DMS53 treated with DMSO at 0.1 percent for 48 hours (cell line): Measurements from ENCODE around the gene KDM2A.

Source experiments
- DNase-seq: peaks from one replicate; lab custom pipeline; 2025; ENCODE audit not compliant: unreplicated experiment; lab: John Stamatoyannopoulos, UW

Gene KDM2A

DNA sequence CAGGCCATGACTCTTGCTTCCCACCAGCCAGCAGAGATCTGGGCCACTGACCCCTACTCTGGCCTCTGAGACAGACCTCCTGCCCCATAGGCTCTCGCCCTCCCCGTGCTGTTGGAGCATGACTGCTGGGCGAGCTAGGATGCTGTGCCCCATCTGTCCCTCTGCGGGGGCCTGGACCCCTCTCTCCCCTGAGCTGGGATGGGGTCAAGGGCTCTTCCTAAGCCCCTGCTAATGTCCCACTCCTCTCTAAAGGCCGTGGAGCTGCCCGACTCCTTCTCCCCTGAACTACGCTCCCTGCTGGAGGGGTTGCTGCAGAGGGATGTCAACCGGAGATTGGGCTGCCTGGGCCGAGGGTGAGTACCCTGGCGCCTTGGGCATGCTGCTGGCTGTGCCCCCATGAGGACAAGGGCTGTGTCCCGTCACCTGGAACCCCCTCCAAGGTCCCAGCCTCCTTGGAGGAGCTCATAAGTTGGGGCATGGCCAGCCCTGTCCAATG, 163.9 kb downstream of the KDM2A start:
- DNase-seq: no peak

DNA sequence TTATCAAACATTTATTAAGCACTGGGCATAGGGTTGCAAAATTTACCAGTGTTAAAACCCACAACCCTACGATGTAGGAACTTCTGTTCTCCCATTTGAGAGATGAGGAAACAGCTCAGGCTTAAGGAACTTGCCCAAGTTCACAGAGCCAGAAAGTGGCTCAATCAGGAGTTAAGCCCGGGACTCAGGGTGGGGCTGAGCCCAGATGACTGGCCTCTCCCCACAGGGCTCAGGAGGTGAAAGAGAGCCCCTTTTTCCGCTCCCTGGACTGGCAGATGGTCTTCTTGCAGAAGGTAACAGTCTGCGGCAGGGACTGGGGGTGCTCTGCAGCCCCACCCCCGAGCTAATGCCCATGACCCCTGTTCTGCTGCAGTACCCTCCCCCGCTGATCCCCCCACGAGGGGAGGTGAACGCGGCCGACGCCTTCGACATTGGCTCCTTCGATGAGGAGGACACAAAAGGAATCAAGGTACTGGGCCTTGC, 164.5 kb downstream of the KDM2A start:
- no peak for DNase-seq

DNA sequence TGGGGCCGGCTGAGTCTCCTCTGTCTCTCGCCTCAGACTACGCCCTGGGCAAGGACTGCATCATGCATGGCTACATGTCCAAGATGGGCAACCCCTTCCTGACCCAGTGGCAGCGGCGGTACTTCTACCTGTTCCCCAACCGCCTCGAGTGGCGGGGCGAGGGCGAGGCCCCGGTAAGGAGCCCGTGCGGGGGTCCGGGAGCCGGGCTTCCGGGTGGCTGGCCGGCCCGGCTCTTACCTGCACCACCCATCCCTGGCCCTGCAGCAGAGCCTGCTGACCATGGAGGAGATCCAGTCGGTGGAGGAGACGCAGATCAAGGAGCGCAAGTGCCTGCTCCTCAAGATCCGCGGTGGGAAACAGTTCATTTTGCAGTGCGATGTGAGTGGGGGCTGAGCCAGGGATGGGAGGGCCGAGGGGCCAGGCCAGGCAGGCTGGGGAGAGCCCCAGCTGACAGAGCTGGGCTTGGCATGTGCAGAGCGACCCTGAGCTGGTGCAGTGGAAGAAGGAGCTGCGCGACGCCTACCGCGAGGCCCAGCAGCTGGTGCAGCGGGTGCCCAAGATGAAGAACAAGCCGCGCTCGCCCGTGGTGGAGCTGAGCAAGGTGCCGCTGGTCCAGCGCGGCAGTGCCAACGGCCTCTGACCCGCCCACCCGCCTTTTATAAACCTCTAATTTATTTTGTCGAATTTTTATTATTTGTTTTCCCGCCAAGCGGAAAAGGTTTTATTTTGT, 165.9 kb downstream of the KDM2A start:
- no peak for DNase-seq

DNA sequence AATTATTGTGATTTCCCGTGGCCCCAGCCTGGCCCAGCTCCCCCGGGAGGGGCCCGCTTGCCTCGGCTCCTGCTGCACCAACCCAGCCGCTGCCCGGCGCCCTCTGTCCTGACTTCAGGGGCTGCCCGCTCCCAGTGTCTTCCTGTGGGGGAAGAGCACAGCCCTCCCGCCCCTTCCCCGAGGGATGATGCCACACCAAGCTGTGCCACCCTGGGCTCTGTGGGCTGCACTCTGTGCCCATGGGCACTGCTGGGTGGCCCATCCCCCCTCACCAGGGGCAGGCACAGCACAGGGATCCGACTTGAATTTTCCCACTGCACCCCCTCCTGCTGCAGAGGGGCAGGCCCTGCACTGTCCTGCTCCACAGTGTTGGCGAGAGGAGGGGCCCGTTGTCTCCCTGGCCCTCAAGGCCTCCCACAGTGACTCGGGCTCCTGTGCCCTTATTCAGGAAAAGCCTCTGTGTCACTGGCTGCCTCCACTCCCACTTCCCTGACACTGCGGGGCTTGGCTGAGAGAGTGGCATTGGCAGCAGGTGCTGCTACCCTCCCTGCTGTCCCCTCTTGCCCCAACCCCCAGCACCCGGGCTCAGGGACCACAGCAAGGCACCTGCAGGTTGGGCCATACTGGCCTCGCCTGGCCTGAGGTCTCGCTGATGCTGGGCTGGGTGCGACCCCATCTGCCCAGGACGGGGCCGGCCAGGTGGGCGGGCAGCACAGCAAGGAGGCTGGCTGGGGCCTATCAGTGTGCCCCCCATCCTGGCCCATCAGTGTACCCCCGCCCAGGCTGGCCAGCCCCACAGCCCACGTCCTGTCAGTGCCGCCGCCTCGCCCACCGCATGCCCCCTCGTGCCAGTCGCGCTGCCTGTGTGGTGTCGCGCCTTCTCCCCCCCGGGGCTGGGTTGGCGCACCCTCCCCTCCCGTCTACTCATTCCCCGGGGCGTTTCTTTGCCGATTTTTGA, 166.8 kb downstream of the KDM2A start:
- no peak for DNase-seq

DNA sequence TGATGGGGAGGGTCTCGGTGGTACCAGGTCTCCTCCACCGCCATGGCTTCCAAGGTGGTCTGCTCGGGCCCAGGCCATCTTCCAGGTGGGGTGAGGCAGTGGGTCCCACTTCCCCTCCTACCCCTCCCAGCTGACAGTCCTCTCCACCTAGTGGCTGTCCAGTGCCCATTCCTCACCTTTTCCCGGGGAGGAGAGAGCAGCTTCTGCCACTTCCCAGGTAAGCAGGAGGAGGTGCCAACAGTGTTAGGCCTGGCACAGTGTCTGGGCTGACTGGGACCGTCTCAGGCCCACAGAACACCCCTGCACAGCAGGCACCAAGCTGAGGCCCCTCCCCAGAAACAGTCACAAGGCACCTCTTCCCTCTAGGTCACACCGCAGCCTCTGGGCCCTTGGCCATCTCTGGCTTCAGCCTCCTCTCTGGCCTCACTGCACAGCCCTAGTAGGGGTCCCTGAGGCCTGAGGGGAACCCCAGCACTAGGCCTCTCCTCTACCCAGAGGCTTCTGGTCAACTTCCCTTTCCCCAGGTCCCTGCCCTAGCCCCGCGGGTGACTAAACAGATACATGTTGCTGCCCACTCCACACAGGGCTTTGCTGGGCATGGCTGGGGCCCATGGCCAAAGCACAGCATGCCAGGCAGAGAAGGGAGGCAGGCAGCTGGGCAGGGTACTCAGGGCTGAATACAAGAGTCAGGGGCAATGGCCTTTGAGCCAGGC, 167.7 kb downstream of the KDM2A start:
- no peak for DNase-seq

DNA sequence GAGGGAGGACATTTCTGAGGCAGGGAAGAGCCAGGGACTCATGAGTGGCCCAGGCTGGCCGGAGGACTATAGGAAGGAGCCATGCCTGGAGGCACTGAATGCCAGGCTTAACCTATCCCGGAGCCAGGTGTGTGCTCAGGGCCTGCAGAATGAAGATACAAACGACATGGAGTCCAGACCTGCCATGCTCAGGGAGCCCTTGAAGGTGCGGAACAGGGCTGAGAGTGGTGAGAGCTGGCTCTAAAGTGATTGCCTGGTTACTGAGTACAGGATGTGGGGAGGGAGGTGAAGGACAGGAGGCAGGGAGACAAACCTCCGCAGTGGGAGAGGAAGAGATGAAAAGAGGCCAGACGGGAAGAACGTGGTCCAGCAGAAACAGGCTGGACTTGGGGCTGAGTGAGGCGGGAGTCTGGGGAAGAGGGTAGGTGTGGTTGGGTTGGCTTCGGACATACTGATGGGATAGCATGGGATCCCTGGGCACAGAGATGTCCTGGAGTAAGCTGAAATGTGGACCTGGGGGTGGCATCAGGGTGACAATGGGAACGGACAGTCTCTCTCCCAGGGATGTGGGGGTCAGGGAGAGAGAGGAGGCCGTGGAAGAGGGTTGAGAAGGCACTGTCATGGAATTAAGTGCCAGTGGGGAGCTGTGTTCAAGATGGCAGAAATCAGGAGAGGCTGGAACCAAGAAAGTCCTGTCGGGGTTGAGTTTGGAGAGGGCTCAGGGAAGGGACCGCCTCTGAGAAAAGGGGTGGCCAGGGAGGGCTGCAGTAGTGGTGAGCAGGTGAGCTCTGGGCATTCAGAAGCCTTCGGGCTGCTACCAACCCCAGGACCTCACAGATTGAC, 168.5 kb downstream of the KDM2A start:
- DNase-seq: no peak

DNA sequence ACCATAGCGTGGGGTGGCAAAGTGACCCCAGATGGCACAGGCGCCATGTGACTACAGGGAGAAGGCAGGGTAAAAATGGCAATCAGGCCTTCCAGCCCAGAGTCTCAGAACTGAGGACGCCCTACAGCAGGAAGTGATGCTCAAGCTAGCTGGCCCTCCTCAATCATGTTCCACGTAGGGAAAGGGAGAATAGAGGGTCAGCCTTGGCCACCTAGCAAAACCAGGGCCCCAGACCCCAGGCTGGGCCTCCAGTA, 169.1 kb downstream of the KDM2A start:
- no peak for DNase-seq

DNA sequence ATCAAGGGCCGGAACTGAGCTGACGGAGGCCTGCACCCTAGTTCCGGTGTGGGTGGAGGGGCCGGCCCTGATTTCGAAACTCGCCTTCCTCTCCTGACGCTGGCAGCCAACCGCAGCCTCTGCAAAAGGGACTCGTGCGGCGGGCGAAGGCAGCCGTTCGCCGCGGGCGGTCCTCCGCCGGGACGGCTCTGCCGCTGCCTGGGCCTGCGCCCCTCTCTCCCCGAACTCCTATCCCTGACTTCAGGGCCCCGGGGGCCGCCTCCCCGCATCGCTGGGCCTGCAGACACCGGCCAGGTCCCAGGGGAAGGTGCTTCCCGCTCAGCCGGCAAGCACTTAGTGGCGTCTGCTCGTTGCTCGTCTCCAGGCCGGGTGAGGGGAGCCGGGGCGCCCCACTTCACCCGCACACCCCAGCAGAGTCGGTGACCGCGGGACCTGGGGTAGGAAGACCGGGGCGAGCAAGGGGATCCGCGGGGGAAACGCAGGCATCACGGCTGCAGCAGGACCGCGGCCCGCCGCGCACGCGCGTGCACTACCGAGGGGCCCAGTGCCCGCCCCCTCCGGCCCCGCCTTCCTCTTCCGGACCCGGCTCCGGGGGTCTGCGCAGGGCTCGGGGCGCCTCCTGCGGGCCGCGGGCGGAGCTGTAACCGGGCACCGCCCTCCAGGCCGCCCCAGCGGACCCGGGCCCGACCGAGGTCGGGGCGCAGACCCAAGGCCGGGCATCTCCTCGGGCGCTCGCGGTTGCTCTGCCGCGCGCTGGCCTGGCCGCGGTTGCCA, 169.6 kb downstream of the KDM2A start:
- peak; percentile 71 for DNase-seq

DNA sequence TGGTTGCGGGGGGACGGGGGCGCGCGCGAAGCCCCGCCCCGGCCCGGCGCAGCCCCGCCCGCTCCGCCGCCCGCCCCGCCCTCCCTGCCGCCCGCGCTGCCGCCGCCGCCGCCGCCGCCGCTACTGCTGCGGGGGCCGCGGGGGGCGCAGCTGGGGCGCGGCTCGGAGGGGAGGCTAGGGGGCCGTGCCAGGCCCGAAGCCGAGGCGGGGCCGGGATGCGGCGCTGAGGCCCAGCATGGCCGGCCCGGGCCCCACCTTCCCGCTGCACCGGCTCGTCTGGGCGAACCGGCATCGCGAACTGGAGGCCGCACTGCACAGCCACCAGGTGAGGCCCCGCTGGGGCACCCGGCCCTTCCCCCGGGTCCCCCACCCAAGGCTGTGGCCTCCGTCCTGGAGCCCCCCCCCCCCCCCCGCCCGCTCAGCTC, 170.2 kb downstream of the KDM2A start, which contains the start of gene ANKRD13D:
ANKRD13D (plus strand) TSS at position 78 of the 425 bp plus-strand sequence; CDS start at position 236, 158 bp downstream.
- DNase-seq: no peak

DNA sequence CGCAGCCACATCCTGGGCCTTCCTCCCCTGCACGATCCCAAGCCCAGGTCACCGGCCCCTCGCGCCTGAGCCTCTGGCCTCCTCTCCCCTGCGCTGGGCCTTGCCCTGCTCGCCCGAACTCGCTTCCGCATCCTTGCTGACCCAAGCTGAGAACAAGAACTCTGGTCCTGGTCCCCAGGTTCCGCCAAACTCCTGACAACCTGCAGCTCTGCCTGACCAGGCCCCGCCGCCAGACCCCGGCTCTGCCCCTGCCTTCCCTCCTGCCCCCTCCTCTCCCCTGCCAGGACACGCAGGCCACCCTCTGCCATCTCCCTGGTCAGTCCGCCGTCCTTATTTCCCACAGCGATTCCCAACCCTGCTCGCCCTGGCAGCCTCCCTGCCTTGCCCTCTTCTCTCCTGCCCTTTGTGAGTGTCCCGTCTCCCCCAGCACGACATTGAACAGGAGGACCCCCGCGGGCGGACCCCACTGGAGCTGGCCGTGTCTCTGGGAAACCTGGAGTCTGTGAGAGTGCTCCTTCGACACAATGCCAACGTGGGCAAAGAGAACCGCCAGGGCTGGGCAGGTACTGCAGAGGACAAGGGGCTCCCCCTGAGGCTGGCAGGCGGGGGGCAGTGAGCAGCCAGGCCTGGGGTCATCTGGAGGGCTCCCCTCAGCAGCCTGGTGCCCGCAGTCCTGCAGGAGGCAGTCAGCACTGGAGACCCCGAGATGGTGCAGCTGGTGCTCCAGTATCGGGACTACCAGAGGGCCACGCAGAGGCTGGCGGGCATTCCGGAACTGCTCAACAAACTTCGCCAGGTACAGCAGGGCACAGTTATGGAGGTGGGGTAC, 170.8 kb downstream of the KDM2A start:
- no peak for DNase-seq

DNA sequence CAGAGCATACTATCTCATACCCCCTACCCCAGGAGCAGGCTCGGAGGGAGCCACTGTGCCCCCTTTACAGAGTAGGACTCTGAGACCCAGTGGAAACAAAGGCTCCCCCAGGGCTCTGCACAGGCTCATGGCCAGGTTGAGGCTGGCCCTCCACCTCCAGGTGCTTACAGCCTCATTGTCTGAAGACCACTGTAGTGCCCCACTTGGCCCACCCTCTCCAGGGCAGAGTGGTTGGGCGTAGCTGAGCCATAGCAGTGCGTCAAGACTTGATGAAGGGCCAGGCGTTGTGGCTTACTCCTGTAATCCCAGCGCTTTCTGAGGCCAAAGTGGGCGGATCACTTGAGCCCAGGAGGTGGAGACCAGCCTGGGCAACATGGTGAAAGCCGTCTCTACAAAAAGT, 171.7 kb downstream of the KDM2A start:
- no peak for DNase-seq

DNA sequence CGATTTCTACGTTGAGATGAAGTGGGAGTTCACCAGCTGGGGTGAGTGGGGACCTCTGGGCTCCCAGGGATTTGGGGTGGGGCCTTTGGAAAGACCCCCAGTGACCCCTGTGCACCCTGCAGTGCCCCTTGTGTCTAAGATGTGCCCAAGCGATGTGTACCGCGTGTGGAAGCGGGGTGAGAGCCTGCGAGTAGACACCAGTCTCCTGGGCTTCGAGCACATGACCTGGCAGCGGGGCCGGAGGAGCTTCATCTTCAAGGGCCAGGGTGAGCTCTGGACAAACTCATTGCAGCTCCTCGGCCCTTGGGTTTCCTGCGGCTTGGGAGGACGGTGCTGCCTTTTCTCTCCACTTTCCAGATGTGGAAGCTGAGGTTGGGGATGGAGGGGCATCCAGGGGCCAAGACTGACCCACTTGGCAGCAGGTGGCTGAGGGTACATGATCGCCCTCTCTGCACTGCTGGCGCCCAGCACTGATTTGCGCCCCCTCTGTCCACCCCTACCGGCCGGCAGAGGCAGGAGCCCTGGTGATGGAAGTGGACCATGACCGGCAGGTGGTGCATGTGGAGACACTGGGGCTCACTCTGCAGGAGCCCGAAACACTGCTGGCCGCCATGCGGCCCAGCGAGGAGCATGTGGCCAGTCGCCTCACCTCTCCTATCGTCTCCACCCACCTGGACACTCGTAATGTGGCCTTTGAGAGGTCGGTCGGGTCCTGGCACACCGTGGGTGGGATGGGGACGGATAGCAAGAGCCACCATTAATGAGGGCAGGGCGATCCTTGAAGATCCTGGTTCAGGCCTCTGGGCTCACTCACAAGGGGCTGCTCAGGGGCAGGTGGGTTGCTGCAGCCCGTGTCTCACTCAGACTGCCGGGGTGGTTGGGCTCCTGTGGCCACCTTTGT, 172.7 kb downstream of the KDM2A start:
- DNase-seq: no peak

DNA sequence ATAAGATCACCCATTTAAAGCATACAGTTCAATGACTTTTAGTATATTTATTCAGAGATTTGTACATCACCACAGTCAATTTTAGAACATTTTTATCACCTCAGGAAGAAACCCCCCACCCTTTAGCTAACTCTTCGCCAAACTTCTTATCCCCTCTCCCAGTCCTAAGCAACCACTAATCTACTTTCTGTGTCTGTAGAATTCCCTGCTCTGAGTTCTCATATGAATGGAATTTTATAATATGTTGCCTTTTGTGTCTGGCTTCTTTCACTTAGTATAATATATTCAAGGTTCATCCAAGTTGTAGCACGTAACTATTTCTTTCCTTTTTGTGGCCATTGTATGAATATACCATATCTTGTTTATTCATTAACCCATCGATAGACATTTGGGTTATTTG, 173.6 kb downstream of the KDM2A start:
- DNase-seq: no peak

DNA sequence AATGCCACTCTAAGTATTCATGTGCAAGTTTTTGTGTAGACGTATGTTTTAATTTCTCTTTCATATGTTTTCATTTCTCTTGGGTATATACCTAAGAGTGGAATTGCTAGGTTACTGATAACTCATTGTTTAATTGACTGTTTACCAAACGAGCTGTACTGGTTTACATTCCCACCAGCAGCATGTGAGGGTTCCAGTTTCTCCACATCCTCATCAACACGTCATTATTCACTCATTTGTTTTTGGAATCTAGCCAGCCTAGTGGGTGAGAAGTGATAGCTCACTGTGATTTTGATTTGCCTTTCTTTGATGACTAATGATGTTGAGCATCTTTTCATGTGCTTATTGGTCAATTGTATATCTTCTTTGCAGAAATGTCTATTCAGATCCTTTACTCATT, 174.0 kb downstream of the KDM2A start:
- DNase-seq: no peak

DNA sequence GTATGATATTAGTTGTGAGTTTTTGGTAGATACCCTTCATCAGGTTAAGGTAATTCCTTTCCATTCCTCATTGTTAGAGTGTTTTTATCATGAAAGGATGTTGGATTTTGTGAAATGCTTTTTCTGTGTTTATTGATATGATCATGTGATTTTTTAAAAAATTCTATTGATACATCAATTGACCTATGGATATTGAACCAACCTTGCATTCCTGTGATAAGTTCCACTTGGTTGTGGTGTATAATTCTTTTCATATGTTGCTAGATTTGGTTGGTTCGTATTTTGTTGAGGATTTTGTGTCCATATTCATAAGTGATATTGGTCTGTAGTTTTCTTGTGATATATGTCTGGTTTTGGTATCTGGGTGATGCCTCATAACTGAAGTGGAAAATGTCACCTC, 176.8 kb downstream of the KDM2A start:
- DNase-seq: no peak

DNA sequence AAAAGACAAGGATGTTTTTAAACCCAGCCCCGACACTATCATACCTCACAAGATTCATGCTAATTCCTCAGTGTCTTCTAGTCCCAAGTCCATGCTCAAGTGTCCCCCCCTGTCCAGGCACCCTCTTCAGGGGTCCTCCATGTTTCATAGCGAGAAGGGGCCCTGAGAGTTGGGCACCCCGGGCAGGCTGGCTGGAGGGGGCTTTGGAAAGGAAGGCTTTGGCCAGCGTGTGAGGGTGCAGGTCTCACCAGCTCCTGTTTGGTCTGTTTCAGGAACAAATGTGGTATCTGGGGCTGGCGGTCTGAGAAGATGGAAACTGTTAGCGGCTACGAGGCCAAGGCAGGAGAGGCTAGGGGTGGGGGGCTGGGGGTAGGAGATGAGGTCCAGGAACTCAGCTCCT, 179.7 kb downstream of the KDM2A start:
- DNase-seq: no peak

DNA sequence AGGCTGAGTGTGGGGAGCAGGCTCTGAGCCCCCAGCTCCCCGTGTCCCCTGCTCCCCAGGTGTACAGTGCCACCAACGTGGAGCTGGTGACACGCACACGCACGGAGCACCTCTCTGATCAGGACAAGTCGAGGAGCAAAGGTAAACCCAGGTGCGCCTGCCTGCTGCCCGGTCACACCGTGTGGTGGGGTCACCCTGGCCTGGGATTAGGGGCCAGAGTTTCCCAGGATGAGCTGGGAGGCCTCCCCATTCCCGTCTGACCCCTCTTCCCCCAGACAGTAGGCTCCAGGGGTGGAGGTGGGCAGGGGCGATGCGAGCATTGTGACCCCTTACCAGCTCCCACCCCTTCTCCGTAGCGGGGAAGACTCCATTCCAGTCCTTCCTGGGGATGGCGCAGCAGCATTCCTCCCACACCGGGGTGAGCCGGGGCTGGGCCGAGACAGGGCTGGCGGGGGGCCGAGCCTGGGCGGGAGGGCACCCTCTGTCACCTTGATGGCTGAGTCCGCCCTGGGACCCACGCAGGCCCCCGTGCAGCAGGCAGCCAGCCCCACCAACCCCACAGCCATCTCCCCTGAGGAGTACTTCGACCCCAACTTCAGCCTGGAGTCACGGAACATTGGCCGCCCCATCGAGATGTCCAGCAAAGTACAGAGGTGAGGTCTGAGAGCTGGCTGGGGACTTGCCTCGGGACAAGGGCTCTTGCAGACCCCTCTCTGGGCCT, 180.6 kb downstream of the KDM2A start:
- DNase-seq: no peak
